ENCODE results near the gene GNAI1.
"Not testable (repeated sequence)": the region's sequence is repeated elsewhere in the genome, so short reads cannot be mapped to it uniquely, and the experiment has no call there.

The GNAI1 gene

GRCh38 chr7:80133361-80134114 lies 1.1 kb upstream of the GNAI1 start:
- DNase-seq = no peak

DNA sequence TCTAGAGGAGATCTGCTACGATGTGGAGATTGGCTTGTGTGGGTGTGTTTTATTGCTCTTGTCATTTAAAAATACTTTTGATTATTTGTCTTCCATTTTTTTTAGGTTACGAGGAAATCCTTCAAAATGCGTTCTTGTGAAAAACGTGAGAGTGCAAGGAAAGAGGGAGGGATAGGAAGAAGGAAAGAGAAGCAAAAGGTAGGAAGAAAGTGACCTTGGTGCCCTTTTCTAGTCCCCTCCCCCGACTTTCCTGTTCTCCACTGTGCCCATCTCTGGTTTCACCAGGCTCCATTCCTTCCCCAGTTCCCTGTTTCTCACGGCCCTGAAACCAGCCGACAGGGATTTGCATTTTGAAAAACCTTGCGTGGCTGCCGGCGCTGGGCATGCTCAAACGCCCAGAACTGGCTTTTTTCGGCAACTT lies 506 bp upstream of the GNAI1 start:
- DNase-seq = no peak

- no peak for DNase-seq
Measured at GRCh38 chr7:80135309-80136104, 876 bp downstream of the GNAI1 start.

DNA sequence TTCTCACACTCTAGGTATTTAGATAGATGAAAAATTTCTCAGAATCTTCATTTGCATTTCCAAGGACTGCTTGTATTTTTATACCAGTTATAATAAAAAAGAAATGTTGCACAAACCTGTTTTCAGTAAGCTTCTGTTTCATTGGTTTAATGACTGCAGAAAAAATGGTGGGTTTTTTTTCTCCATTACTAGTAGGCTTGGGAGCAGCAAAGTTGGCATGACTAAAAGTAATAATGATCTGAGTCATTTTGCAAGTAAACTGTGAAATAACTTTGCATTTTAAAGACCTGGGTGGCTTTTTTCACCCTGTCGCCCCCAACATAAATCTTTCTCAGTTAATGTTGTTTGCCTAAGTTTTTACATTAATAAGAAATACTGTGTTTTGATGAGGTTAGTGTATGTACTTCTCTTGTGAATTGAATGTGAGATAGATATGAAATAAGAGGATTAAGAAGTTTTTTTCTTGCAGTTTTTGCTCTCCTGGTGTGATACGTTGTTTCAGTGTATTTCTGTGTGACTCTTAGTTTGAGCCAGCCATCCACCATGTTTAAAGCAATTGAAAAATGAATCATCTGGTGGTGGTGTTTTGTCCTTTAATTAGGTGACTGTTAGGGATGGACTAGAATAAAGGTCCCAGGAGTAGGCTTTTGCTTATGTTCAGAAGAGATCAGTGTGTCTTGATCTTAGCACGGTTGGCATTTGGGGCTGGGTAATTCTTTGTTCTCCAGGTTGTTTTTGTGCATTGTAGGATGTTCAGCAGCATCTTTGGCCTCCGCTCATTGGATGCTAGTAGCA lies 1.8 kb downstream of the GNAI1 start:
- no peak for DNase-seq

- no peak for DNase-seq
Measured at GRCh38 chr7:80137410-80137809, 2.8 kb downstream of the GNAI1 start.

- DNase-seq = no peak
Measured at GRCh38 chr7:80139236-80139635, 4.6 kb downstream of the GNAI1 start.

DNA sequence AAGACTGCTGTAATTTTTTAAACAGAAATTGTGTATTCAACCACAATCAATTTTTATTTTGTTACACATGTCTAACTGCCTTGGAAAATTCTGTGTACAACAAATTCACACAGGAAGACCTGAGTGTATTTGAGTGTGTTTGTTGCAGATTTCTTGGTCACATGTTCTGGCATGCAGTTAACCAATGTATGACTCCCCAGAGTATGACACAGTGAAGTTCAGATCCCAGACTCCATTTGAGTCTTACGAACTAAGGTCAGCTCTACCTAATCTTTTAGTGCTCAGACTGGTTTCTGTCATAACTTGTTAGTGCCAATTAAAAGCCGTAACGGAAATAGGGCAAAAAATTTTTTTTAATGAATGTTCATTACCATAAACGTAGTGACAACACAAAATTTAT lies 5.8 kb downstream of the GNAI1 start:
- no peak for DNase-seq

- no peak for DNase-seq
Measured at GRCh38 chr7:80141376-80141775, 6.7 kb downstream of the GNAI1 start.

DNA sequence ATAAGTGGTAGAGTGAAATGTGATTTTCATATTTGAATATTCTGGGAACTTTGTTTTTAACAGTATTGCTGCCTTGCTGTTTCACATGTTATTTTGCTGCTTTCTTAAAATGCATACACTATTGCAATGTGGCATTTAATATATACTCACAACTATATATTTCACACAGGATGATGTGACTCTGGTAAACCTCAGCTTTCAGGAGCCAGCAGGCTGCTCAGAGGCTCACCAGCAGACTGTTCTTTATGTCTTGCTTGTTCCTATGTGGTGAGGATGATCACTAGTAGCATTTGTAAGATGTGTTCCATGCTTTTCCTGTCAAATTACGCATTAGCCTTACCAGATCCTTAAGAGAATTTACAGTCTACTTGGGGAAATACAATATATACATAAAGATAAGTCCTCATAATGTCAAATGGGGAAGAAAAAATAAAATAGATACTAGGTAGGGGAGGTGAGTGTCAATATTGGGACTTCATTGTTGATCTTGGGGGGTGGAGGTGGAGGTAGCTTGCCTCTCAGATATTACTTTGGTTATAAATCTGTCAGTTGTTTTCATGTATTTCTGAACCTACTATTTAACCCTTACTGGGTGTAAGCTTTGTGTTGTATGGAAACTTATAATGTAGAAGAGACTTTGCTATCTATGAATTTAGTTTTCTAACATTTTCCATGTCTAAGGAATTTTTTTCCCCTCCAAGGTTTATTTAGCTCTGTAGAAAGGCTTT lies 8.4 kb downstream of the GNAI1 start:
- DNase-seq = no peak

- DNase-seq = no peak
Measured at GRCh38 chr7:80145780-80146422, 11.3 kb downstream of the GNAI1 start.

DNA sequence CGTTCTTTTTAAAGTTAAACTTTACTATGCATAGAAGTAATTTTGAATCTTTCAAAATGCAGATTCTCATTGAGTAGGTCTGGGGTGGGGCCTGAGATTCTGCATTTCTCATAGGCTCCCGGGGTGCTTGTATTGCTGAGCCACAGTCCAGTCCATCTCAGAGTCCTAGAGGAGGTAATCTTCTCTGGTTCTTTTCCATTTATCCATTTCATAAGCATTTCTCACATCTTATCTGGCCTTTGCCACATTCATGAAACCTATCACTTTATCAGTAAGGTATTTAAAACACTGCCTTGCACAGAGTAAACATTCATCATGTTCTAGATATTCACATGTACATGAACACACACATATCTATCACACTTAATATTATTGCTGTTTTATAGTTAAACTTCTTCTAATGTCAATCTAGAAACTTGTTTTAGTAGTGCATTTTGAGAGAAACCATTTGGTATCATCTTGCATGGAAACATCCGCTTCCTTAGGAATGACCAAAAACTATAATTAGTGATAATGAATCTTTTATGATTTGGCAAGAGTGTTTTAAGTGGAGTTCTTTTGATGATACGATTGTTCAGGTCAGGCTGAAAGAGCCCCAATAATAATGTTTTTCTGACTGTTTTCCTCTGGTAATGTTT lies 12.0 kb downstream of the GNAI1 start:
- DNase-seq = no peak

DNA sequence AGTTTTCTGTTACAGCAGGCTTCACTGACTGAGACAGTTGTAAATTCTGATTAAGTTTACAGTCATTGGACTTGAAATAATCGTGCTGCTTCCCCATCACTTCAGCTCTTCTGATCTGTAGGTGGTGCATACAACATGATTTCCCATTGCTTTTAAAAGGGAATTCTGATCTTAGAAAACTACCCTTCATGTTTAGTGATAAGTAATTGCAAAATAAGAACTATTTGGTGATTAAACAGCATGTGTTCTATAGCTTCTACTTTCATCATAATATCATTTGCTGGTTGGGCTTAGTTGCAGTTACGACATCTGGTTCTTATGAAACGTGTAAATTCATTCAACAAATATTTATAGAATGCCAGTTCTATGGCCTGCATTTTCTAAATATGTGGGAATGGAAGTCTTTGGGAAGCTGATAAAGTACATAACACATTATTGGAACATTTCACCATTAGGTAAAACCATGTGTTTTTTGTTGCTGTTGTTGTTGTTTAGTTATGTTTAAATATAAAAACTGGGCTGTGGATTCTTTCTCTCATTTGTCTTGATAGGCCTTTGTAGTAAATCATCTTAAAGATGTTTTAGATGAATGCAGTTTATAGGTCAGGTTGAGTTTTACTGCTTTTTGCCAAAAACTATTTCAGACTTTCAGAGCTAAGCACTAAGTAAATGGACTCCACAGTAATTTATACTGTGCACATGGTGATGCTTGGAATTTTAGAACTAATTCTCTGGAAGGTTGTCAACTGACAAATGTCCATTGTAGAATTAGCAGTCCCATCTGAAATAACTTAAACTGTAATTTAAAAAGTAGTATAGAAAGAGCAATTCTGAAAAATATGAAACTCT lies 13.1 kb downstream of the GNAI1 start:
- no peak for DNase-seq

DNA sequence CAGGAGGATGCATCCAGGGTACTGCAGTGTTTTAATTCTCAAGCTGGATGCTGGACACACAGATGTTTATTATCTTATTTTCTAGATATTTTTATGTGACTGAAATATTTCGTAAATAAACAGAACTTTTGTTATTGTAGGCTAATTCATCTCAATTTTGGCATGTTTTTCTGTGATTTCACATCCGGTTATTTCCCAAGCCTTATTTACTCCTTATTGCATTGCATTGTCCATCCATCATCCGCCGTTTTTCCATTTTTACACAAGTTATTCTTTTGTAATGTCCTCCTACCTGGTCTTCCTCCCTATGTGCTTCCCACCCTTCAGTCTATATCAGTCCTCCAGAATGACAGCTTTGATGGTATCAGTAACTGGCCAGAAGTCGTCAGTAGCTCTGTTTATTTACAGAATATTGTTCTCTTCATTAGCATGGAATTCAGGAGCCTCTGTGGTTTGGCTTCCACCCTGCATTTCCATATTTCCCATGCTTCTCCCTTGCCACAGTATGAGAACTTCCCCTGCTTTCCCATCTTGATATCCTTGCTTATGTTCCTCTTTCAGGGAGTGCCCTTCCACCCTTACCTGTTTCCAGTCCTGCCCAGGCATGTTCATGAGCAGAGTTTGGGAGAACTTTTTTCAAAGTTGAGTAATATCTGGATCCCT lies 16.1 kb downstream of the GNAI1 start:
- DNase-seq = no peak

GRCh38 chr7:80151274-80151665 lies 16.6 kb downstream of the GNAI1 start:
- DNase-seq = no peak

DNA sequence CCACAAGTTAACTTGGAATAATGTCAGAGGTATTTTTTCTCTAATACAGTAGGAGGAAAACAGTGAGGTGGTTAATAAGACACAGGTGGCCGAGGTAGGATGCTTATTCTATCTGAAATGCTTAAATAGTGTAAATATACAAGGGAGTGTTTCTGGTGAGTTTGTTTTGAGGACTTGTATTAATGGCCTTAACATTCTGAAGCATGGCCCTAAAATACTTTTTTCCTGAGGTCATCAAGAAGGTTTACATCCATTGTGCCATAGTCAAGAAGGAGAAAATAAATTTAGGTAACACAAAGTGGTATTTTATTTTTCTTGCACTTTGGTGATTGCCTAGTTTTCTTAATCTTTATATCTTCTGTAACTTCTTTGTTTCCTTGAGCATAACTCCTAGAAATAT lies 18.8 kb downstream of the GNAI1 start:
- DNase-seq = no peak

- no peak for DNase-seq
Measured at GRCh38 chr7:80154656-80155333, 20.2 kb downstream of the GNAI1 start.

DNA sequence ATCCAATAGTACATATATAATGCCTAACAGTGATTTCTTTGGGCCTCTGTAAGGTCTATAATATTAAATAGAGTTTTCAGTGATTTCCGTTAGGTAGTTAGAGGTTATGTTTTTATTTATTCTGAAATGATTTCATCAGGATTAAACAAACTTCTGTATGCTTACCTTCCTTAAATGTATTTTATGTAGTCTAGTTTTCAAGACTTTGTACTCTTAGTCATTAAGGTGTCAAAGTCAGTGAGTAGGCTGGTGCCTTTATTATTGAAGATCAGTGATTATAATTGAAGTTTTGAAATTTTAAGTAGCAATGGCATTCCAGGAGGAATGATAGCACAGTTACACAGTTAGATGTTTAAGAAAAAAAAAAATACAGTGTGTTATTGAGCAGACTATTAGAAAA lies 20.7 kb downstream of the GNAI1 start:
- no peak for DNase-seq

DNA sequence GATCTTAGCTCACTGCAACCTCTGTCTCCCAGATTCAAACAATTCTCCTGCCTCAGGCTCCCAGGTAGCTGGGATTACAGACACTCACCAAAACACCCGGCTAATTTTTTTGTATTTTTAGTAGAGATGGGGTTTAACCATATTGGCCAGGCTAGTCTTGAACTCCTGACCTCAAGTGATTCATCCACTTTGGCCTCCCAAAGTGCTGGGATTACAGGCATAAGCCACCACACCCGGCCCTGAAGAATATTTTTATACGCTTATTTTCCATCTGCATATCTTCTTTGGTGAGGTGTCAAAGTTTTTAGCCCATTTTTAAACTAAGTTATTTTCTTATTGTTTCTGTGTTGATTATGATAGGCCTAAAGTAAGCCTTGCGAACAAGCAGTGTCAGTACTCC lies 23.1 kb downstream of the GNAI1 start:
- not testable (repeated sequence) for DNase-seq

GRCh38 chr7:80159802-80160201 lies 25.2 kb downstream of the GNAI1 start:
- no peak for DNase-seq

DNA sequence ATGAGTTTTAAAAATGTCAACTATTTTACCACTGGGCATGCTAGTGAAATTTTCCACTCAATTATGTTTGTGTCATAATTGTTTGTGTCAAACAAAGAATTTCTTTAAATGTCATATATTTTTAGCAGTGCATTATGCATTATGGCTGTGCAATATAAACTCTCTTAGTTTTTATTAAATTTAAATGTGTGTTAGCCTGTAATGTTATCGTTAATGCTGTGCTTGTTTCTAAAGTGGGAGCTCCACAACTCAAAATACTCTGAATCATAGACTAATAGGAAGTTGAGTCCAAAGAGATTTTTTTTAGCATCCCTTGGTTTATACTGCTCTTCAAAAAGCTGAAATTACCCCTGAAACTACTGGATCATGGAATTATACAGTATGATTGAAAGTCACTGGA lies 26.8 kb downstream of the GNAI1 start:
- no peak for DNase-seq

All from NCI-H1092 (cell line).